Measurements from ENCODE around the gene LRRC53. TPM values are rescaled to one million over a fixed set of nuclear protein-coding genes. Genes with fewer than 3 reads are reported as not detected.

Gene LRRC53
- total RNA-seq (2022; extraction: Qiagen RNA extraction) = not detected in 5 replicates

GRCh38 chr1:74512170-74512915 is at the start of gene LRRC53:
LRRC53 (minus strand) TSS chr1:74512611; CDS start chr1:74483349, 29,262 bp downstream.

Other genes starting within 250 kb of the LRRC53 start
- not detected in 5 replicates for gene ERICH3, start 161.2 kb upstream of the LRRC53 start, total RNA-seq (2022; extraction: Qiagen RNA extraction)
- 77.5 to 89.3 TPM (median 88.0 TPM) in 5 replicates for gene CRYZ, start 220.4 kb upstream of the LRRC53 start, total RNA-seq (2022; extraction: Qiagen RNA extraction)
- 15.7 to 17.7 TPM (median 16.0 TPM) in 5 replicates for gene TYW3, start 220.5 kb upstream of the LRRC53 start, total RNA-seq (2022; extraction: Qiagen RNA extraction)

All from A549 treated with AZD2906 at 1 μM for 4 hours (cell line).